ENCODE results near the gene ARRDC1.

GRCh38 chr9:137588891-137589290 lies 16.6 kb upstream of the ARRDC1 start:
- TF ChIP-seq CTCF (IDR thresholded peaks at IDR 0.05) (no peak), EP300 (IDR thresholded peaks at IDR 0.05) (no peak), POLR2A (IDR thresholded peaks at IDR 0.05) (no peak)

Data from ovary (tissue), 3 donors.